Sigmoid colon (tissue), 4 donors: ENCODE measurements around the gene ENDOV.

Source experiments
- EP300 ChIP-seq, 4 donors: sonication (generic); formaldehyde crosslinking; IDR thresholded peaks; one replicate each; pipeline ENCODE4 v1.6.1; 2017; ENCODE audit warnings: antibody characterized with exemption in 4 of 4
- POLR2A ChIP-seq, 2 donors: fragments of 450-650 bp; IDR thresholded peaks; one replicate each; pipeline ENCODE4 v1.6.1; 2016; ENCODE audit warnings: antibody characterized with exemption in 2 of 2, mild to moderate bottlenecking in 2 of 2, moderate library complexity in 2 of 2
- POLR2AphosphoS5 ChIP-seq, 4 donors: sonication (generic); formaldehyde crosslinking; IDR thresholded peaks; one replicate each; pipeline ENCODE4 v1.6.1; 2017; ENCODE audit warnings: antibody characterized with exemption in 4 of 4
- TF ChIP-seq, protein P1 (sequence below), 4 experiments: fragments of 450-650 bp in 3 of 4; fragments of 200-600 bp in 1 of 4; IDR thresholded peaks; one replicate each; pipeline ENCODE4 v1.5.1; 2016 to 2019; ENCODE audit warnings: antibody characterized with exemption in 4 of 4, mild to moderate bottlenecking in 3 of 4, moderate library complexity in 2 of 4

DNA sequence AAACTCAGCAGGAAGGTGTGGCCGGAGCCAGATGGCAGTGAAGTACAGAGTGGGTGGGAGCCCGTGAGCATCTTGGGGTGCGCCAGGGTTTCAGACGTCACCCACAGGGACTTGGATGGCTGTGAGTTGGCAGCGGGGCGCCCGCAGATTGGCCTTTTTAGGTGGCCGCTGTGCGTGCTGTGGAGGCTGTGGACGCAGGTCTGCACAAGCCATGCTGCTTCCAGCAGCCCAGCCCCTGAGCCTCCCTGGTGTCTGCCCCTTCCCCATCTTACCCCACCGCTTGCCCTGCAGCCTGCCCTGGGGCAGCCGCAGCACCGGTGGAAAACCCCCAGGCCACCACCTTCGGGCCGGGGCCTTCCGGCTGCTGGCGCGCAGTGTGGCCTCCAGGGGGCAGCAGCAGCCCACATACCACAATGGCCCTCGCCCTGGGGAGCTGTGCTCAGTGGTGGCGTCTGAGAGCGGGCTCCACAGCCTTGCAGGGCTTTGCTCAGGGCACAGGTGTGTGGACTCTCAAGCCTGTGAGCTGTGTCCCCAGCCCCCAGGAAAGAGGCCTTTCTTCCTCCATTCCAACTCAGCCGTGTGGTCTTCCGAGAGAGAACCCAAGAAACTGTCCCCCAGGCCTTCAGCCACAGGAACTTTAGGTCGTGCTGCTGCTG lies 11.8 kb downstream of the ENDOV start:
- TF ChIP-seq, protein P1, sequence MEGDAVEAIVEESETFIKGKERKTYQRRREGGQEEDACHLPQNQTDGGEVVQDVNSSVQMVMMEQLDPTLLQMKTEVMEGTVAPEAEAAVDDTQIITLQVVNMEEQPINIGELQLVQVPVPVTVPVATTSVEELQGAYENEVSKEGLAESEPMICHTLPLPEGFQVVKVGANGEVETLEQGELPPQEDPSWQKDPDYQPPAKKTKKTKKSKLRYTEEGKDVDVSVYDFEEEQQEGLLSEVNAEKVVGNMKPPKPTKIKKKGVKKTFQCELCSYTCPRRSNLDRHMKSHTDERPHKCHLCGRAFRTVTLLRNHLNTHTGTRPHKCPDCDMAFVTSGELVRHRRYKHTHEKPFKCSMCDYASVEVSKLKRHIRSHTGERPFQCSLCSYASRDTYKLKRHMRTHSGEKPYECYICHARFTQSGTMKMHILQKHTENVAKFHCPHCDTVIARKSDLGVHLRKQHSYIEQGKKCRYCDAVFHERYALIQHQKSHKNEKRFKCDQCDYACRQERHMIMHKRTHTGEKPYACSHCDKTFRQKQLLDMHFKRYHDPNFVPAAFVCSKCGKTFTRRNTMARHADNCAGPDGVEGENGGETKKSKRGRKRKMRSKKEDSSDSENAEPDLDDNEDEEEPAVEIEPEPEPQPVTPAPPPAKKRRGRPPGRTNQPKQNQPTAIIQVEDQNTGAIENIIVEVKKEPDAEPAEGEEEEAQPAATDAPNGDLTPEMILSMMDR (IDR thresholded peaks at IDR 0.05): peak; percentile 93 to 98 (median 96)
- TF ChIP-seq POLR2AphosphoS5 (IDR thresholded peaks at IDR 0.05): no peak
- TF ChIP-seq POLR2A (IDR thresholded peaks at IDR 0.05): no peak
- no peak for TF ChIP-seq EP300 (IDR thresholded peaks at IDR 0.05)
